Common myeloid progenitor, CD34-positive (primary cell): ENCODE measurements around the gene CACNB2.
A peak's percentile ranks its signal among the peaks of the same experiment; 100 is the strongest.

Experiments
- CTCF ChIA-PET: fragments of 350-600 bp; sonication (Branson Sonifier 250); formaldehyde crosslinking; loops from one replicate; lab custom pipeline; 2021; ENCODE audit warnings: antibody characterized with exemption; lab: Charles Lee
- POLR2A ChIA-PET: fragments of 350-600 bp; sonication (Branson Sonifier 250); formaldehyde crosslinking; loops from one replicate; lab custom pipeline; 2021; ENCODE audit warnings: antibody characterized with exemption; lab: Charles Lee
- DNase-seq, 3 donors: peaks; one replicate each; pipeline versions ENCODE4 v3.0.0 to v3.0.0-alpha.2; 2013
- H3K27ac ChIP-seq, 2 experiments: 1 replicate in 1 of 2; 2 replicates in 1 of 2; pipeline ENCODE4 v1.7.0; 2013; ENCODE audit warnings: inconsistent platforms in 2 of 2, low read length in 2 of 2, mild to moderate bottlenecking in 2 of 2, low read depth in 1 of 2, moderate library complexity in 1 of 2; ENCODE audit not compliant: severe bottlenecking in 2 of 2, insufficient read depth in 1 of 2, poor library complexity in 1 of 2
- H3K27me3 ChIP-seq, 5 experiments: replicated peaks in 2 of 5; 1 replicate in 3 of 5; 2 replicates in 2 of 5; pipeline versions ENCODE4 v1.6.1 to v1.7.0; 2013; ENCODE audit warnings: low read length in 4 of 5, mild to moderate bottlenecking in 2 of 5, moderate library complexity in 2 of 5, inconsistent platforms in 1 of 5; ENCODE audit not compliant: insufficient read depth in 5 of 5, control insufficient read depth in 4 of 5
- H3K36me3 ChIP-seq, 4 experiments: 1 replicate in 2 of 4; 2 replicates in 2 of 4; pipeline versions ENCODE4 v1.6.1 to v1.7.0; 2013; ENCODE audit warnings: low read length in 3 of 4, control low read depth in 1 of 4, mild to moderate bottlenecking in 1 of 4; ENCODE audit not compliant: control insufficient read depth in 4 of 4, insufficient read depth in 4 of 4
- H3K4me1 ChIP-seq, 4 experiments: 1 replicate in 3 of 4; 2 replicates in 1 of 4; pipeline versions ENCODE4 v1.6.1 to v1.7.1; 2013; ENCODE audit warnings: low read length in 3 of 4, mild to moderate bottlenecking in 3 of 4, control low read depth in 1 of 4, inconsistent platforms in 1 of 4, moderate library complexity in 1 of 4; ENCODE audit not compliant: control insufficient read depth in 4 of 4, insufficient read depth in 4 of 4; ENCODE audit errors: control extremely low read depth in 1 of 4
- H3K4me3 ChIP-seq, 7 experiments: 1 replicate in 4 of 7; 2 replicates in 3 of 7; pipeline versions ENCODE4 v1.5.1 to v1.7.0; 2013; ENCODE audit warnings: mild to moderate bottlenecking in 7 of 7, low read length in 6 of 7, moderate library complexity in 6 of 7, inconsistent platforms in 2 of 7, low read depth in 2 of 7, control low read depth in 1 of 7; ENCODE audit not compliant: insufficient read depth in 4 of 7, control insufficient read depth in 1 of 7; ENCODE audit errors: extremely low read depth in 1 of 7
- H3K9me3 ChIP-seq, 5 experiments: 1 replicate in 4 of 5; 2 replicates in 1 of 5; pipeline versions ENCODE4 v1.6.1 to v1.7.1; 2013; ENCODE audit warnings: low read length in 4 of 5, mild to moderate bottlenecking in 2 of 5, inconsistent platforms in 1 of 5, low read depth in 1 of 5, moderate library complexity in 1 of 5; ENCODE audit not compliant: control insufficient read depth in 4 of 5, insufficient read depth in 2 of 5; ENCODE audit errors: control extremely low read depth in 1 of 5
- WGBS: methylation state at CpG from one replicate; pipeline ENCODE4 v1.1.5; 2013; ENCODE audit not compliant: insufficient coverage; 5-methylcytosine and 5-hydroxymethylcytosine counted together

The CACNB2 gene

GRCh38 chr10:18501198-18501597 is 361.0 kb downstream of the CACNB2 start:
- ChIA-PET POLR2A (no interaction called here), CTCF (no interaction called here)
- Histone ChIP-seq H3K4me3 (no peak overlapping the region), H3K27ac (no peak overlapping the region), H3K36me3 (peaks cover 0 to 11% (median under 1%) of the 10 kb centered on the region in 4 experiments), H3K9me3 (no peaks in the 10 kb centered on the region), H3K27me3 (no peaks in the 10 kb centered on the region), H3K4me1 (no peaks in the 10 kb centered on the region)
- WGBS: 100% methylated on average over 1 of the region's 3 CpGs
- DNase-seq: no peak

- no peaks in the 10 kb centered on the region for H3K4me1 ChIP-seq
- no peak for DNase-seq
- H3K36me3 ChIP-seq: peaks cover 0 to 11% (median under 1%) of the 10 kb centered on the region in 4 experiments
- CTCF ChIA-PET: no interaction called here
- whole genome bisulfite sequencing: 83% methylated on average over 3 of the region's 5 CpGs
- POLR2A ChIA-PET: no interaction called here
- no peaks in the 10 kb centered on the region for H3K9me3 ChIP-seq
- H3K27me3 ChIP-seq: no peaks in the 10 kb centered on the region
- H3K27ac ChIP-seq: no peak overlapping the region
- no peak overlapping the region for H3K4me3 ChIP-seq
Measured at GRCh38 chr10:18501629-18502028, 361.4 kb downstream of the CACNB2 start.

GRCh38 chr10:18504161-18504560 is 363.9 kb downstream of the CACNB2 start:
- H3K9me3 ChIP-seq: no peaks in the 10 kb centered on the region
- ChIA-PET POLR2A (no interaction called here), CTCF (no interaction called here)
- 100% methylated on average over 4 of the region's 5 CpGs for WGBS
- no peaks in the 10 kb centered on the region for H3K27me3 ChIP-seq
- H3K36me3 ChIP-seq: peaks cover 0 to 7% (median under 1%) of the 10 kb centered on the region in 4 experiments
- H3K4me3 ChIP-seq: no peak overlapping the region
- no peak overlapping the region for H3K27ac ChIP-seq
- no peaks in the 10 kb centered on the region for H3K4me1 ChIP-seq
- no peak for DNase-seq

- H3K4me3 ChIP-seq: no peak overlapping the region
- ChIA-PET CTCF (no interaction called here), POLR2A (no interaction called here)
- H3K4me1 ChIP-seq: no peaks in the 10 kb centered on the region
- WGBS: 100% methylated on average over 2 of the region's 11 CpGs
- H3K36me3 ChIP-seq: peaks cover 0 to 4% (median under 1%) of the 10 kb centered on the region in 4 experiments
- H3K9me3 ChIP-seq: no peaks in the 10 kb centered on the region
- DNase-seq: peak in 2 of 3 donors; percentile 1 to 11
- no peaks in the 10 kb centered on the region for H3K27me3 ChIP-seq
- no peak overlapping the region for H3K27ac ChIP-seq
Measured at GRCh38 chr10:18505456-18506118, 365.4 kb downstream of the CACNB2 start.

- no peak overlapping the region for H3K4me3 ChIP-seq
- H3K36me3 ChIP-seq: peaks cover 0 to 5% (median 1%) of the 10 kb centered on the region in 4 experiments
- no peaks in the 10 kb centered on the region for H3K9me3 ChIP-seq
- H3K27me3 ChIP-seq: no peaks in the 10 kb centered on the region
- no peaks in the 10 kb centered on the region for H3K4me1 ChIP-seq
- ChIA-PET CTCF (no interaction called here), POLR2A (no interaction called here)
- WGBS: 100% methylated on average over 1 of the region's 4 CpGs
- no peak overlapping the region for H3K27ac ChIP-seq
- DNase-seq: no peak
Measured at GRCh38 chr10:18508587-18508986, 368.4 kb downstream of the CACNB2 start.

GRCh38 chr10:18514537-18514936 is 374.3 kb downstream of the CACNB2 start:
- H3K4me3 ChIP-seq: no peak overlapping the region
- H3K4me1 ChIP-seq: no peaks in the 10 kb centered on the region
- no peak for DNase-seq
- no peak overlapping the region for H3K27ac ChIP-seq
- POLR2A ChIA-PET: no interaction called here
- H3K27me3 ChIP-seq: no peaks in the 10 kb centered on the region
- peaks cover 0 to 15% (median 4%) of the 10 kb centered on the region in 4 experiments for H3K36me3 ChIP-seq
- H3K9me3 ChIP-seq: no peaks in the 10 kb centered on the region
- CTCF ChIA-PET: no interaction called here

- H3K36me3 ChIP-seq: peaks cover 0 to 38% (median 11%) of the 10 kb centered on the region in 4 experiments
- ChIA-PET CTCF (no interaction called here), POLR2A (no interaction called here)
- no peak overlapping the region for H3K4me3 ChIP-seq
- DNase-seq: no peak
- WGBS: 90% methylated on average over 2 of the region's 3 CpGs
- no peaks in the 10 kb centered on the region for H3K9me3 ChIP-seq
- H3K27ac ChIP-seq: no peak overlapping the region
- no peaks in the 10 kb centered on the region for H3K27me3 ChIP-seq
- no peaks in the 10 kb centered on the region for H3K4me1 ChIP-seq
Measured at GRCh38 chr10:18516851-18517250, 376.6 kb downstream of the CACNB2 start.
